CD4-positive, alpha-beta T cell treated with Interferon gamma for 1 hour (primary cell): ENCODE data around the gene RNF19B.
"Not testable (repeated sequence)": the region's sequence is repeated elsewhere in the genome, so short reads cannot be mapped to it uniquely, and the experiment has no call there.

ENCODE experiments used
- DNase-seq: peaks from one replicate; pipeline ENCODE4 v3.0.0-alpha.2; 2020

Gene RNF19B

GRCh38 chr1:32991819-32992488 is 27.3 kb upstream of the RNF19B start:
- no peak for DNase-seq

GRCh38 chr1:32991386-32991785 is 26.8 kb upstream of the RNF19B start:
- no peak for DNase-seq

- no peak for DNase-seq
Observed at GRCh38 chr1:32990887-32991286, 26.3 kb upstream of the RNF19B start.

- peak; percentile 80 for DNase-seq
Observed at GRCh38 chr1:32989160-32990050, 24.8 kb upstream of the RNF19B start.

- DNase-seq: no peak
Observed at GRCh38 chr1:32988665-32989064, 24.1 kb upstream of the RNF19B start.

GRCh38 chr1:32985226-32985625 is 20.6 kb upstream of the RNF19B start:
- DNase-seq: no peak

- peak; percentile 56 for DNase-seq
Observed at GRCh38 chr1:32984455-32985171, 20.0 kb upstream of the RNF19B start.

- no peak for DNase-seq
Observed at GRCh38 chr1:32984090-32984454, 19.5 kb upstream of the RNF19B start.

GRCh38 chr1:32983020-32983419 is 18.4 kb upstream of the RNF19B start:
- no peak for DNase-seq

GRCh38 chr1:32981003-32981901 is 16.6 kb upstream of the RNF19B start:
- DNase-seq: peak; percentile 81

- DNase-seq: no peak
Observed at GRCh38 chr1:32980080-32980479, 15.5 kb upstream of the RNF19B start.

GRCh38 chr1:32978854-32979253 is 14.2 kb upstream of the RNF19B start:
- no peak for DNase-seq

- no peak for DNase-seq
Observed at GRCh38 chr1:32977546-32978087, 13.0 kb upstream of the RNF19B start.

- DNase-seq: not testable (repeated sequence)
Observed at GRCh38 chr1:32975055-32975454, 10.4 kb upstream of the RNF19B start.

- DNase-seq: not testable (repeated sequence)
Observed at GRCh38 chr1:32973458-32973857, 8.8 kb upstream of the RNF19B start.

GRCh38 chr1:32972814-32973428 is 8.3 kb upstream of the RNF19B start:
- DNase-seq: no peak

GRCh38 chr1:32971576-32971975 is 7.0 kb upstream of the RNF19B start:
- DNase-seq: no peak

GRCh38 chr1:32971156-32971555 is 6.5 kb upstream of the RNF19B start:
- DNase-seq: no peak

GRCh38 chr1:32969566-32969965 is 5.0 kb upstream of the RNF19B start:
- no peak for DNase-seq

GRCh38 chr1:32967888-32968568 is 3.4 kb upstream of the RNF19B start:
- DNase-seq: no peak

GRCh38 chr1:32966900-32967299 is 2.3 kb upstream of the RNF19B start:
- DNase-seq: no peak
